GM12878 (cell line): ENCODE results near the gene CFAP53. TPM values are rescaled to one million over a fixed set of nuclear protein-coding genes. Genes with fewer than 3 reads are reported as not detected.

Source experiments
- ATAC-seq: fragments of 200-7000 bp; cut with Tn5 transposase; 3 replicates; pipeline ENCODE4 v1.9.1; 2020; ENCODE audit warnings: mild to moderate bottlenecking, moderate library complexity
- BruUV-seq: library from RNA; stranded (reverse); fragments of 400-500 nt; replicated peaks from 2 replicates; lab custom pipeline; 2021; lab: Mats Ljungman, UMichigan
- CTCF ChIA-PET: fragments of 300-600 bp; sonication (Branson Sonifier 250); formaldehyde crosslinking; extraction: SDS; loops from one replicate; lab custom pipeline; 2021; ENCODE audit warnings: inconsistent platforms; lab: Yijun Ruan, JAX
- POLR2A ChIA-PET: fragments of 350-600 bp; formaldehyde crosslinking; extraction: SDS; loops from one replicate; lab custom pipeline; 2021; ENCODE audit warnings: inconsistent platforms; lab: Charles Lee
- RAD21 ChIA-PET: fragments of 300-600 bp; sonication (Branson Sonifier 250); formaldehyde crosslinking; loops from one replicate; lab custom pipeline; 2023; ENCODE audit warnings: antibody characterized with exemption; ENCODE audit not compliant: unreplicated experiment; lab: Charles Lee
- SMC1A ChIA-PET: fragments of 300-600 bp; sonication (Branson Sonifier 250); formaldehyde crosslinking; loops from one replicate; lab custom pipeline; 2023; ENCODE audit not compliant: unreplicated experiment, uncharacterized antibody; lab: Charles Lee
- DNase-seq: peaks from one replicate; pipeline ENCODE4 v3.0.0-alpha.2; 2011; ENCODE audit warnings: low read depth, low spot score
- FAIRE-seq: peaks from 3 replicates; lab custom pipeline; 2011; peaks lifted over from hg19 to GRCh38; lab: Jason Lieb, UNC
- H2AFZ ChIP-seq: 2 replicates; pipeline ENCODE4 v1.6.0; 2011; ENCODE audit warnings: low read depth, low read length, control low read depth; ENCODE audit not compliant: control insufficient read depth
- H3K27ac ChIP-seq: 2 replicates; pipeline ENCODE4 v1.5.1; 2011; ENCODE audit warnings: control low read depth; ENCODE audit not compliant: control insufficient read depth, insufficient read depth
- H3K27me3 ChIP-seq, 2 experiments: replicated peaks in 1 of 2; 2 replicates each; pipeline versions ENCODE4 v1.6.0 to v1.6.1; 2011; ENCODE audit warnings: low read length in 1 of 2; ENCODE audit not compliant: control insufficient read depth in 2 of 2, insufficient read depth in 2 of 2
- H3K36me3 ChIP-seq, 2 experiments: 2 replicates each; pipeline ENCODE4 v1.5.1; 2011; ENCODE audit warnings: low read length in 1 of 2; ENCODE audit not compliant: control insufficient read depth in 2 of 2, insufficient read depth in 2 of 2
- H3K4me1 ChIP-seq: 2 replicates; pipeline ENCODE4 v1.6.1; 2011; ENCODE audit warnings: mild to moderate bottlenecking, low read length, moderate library complexity, mixed read lengths; ENCODE audit not compliant: control insufficient read depth, insufficient read depth
- H3K4me2 ChIP-seq: 2 replicates; pipeline ENCODE4 v1.6.0; 2011; ENCODE audit warnings: control low read depth; ENCODE audit not compliant: control insufficient read depth, insufficient read depth
- H3K4me3 ChIP-seq: fragments of 200-600 bp; sonication (generic); 2 replicates; pipeline ENCODE4 v1.5.1; 2016
- H3K79me2 ChIP-seq: 2 replicates; pipeline ENCODE4 v1.6.0; 2011; ENCODE audit warnings: low read length; ENCODE audit not compliant: control insufficient read depth, insufficient read depth
- H3K9ac ChIP-seq: 2 replicates; pipeline ENCODE4 v1.8.0; 2011; ENCODE audit warnings: low read length, control low read depth, mixed read lengths; ENCODE audit not compliant: control insufficient read depth, insufficient read depth
- H3K9me3 ChIP-seq: replicated peaks from 3 replicates; pipeline ENCODE4 v1.5.1; 2011; ENCODE audit warnings: mild to moderate bottlenecking, low read length; ENCODE audit not compliant: control insufficient read depth, insufficient read depth
- H4K20me1 ChIP-seq: 2 replicates; pipeline ENCODE4 v1.6.0; 2011; ENCODE audit not compliant: control insufficient read depth, insufficient read depth
- ATF7 ChIP-seq: fragments of 450-650 bp; IDR thresholded peaks from 2 replicates; pipeline ENCODE4 v1.6.1; 2016; ENCODE audit warnings: low read depth, mild to moderate bottlenecking
- NRF1 ChIP-seq: conservative IDR thresholded peaks from 2 replicates; pipeline ENCODE4 v1.6.1; 2011; ENCODE audit warnings: mild to moderate bottlenecking, low read depth, low read length, improper control_type of control experiment
- RUNX3 ChIP-seq: IDR thresholded peaks from 2 replicates; pipeline ENCODE4 v1.6.1; 2012; ENCODE audit warnings: low read length, inconsistent platforms
- SMAD5 ChIP-seq: IDR thresholded peaks from 2 replicates; pipeline ENCODE4 v1.6.1; 2016; ENCODE audit warnings: antibody characterized with exemption, low read depth
- SUPT20H ChIP-seq: IDR thresholded peaks from 2 replicates; pipeline ENCODE4 v1.6.1; 2011; ENCODE audit warnings: low read depth, mild to moderate bottlenecking, low read length, moderate library complexity, borderline replicate concordance; ENCODE audit not compliant: control insufficient read depth
- YY1 ChIP-seq: IDR thresholded peaks from 2 replicates; pipeline ENCODE4 v1.6.1; 2011; ENCODE audit warnings: low read depth, mild to moderate bottlenecking, low read length
- ZNF207 ChIP-seq: fragments of 450-650 bp; IDR thresholded peaks from 2 replicates; pipeline ENCODE4 v1.6.1; 2014; ENCODE audit warnings: antibody characterized with exemption, mild to moderate bottlenecking, borderline replicate concordance
- WGBS: methylation state at CpG from one replicate; pipeline ENCODE4 v1.1.6; 2016; ENCODE audit warnings: low lambda C conversion rate; ENCODE audit not compliant: insufficient replicate concordance, insufficient coverage; ENCODE audit errors: missing lambda C conversion rate; 5-methylcytosine and 5-hydroxymethylcytosine counted together
- in situ Hi-C: fragments of 300-500 bp; cut with MboI; formaldehyde crosslinking; loops from 9 replicates; pipeline ENCODE4 v1.14.3; 2018; ENCODE audit warnings: mixed read lengths
- intact Hi-C: fragments of 100-400 bp; cut with micrococcal nuclease; formaldehyde crosslinking; loops from one replicate; pipeline ENCODE4 v1.14.2; 2022; ENCODE audit not compliant: unreplicated experiment
- polyA plus RNA-seq, 11 experiments: library from polyadenylated mRNA; depleted of rRNA in 4 of 11; unstranded in 6 of 11; stranded (reverse) in 5 of 11; fragments of >200 nt; fragmentation: Nextera tagmentation in 4 of 11; fragmentation: Illumina TruSeq in 1 of 11; extraction: Ambion mirVana in 4 of 11; extraction: Trizol in 1 of 11; gene quantifications; 1 replicate in 1 of 11; 2 replicates in 10 of 11; pipeline versions ENCODE4 v1.2.1 to v1.2.3, GENCODE V29; 2011 to 2016; ENCODE audit warnings: inconsistent platforms in 2 of 11, missing spikeins in 2 of 11, low read depth in 1 of 11
- total RNA-seq, 4 experiments: library from RNA; depleted of rRNA in 3 of 4; stranded (reverse); fragments of >200 nt in 3 of 4; fragmentation: Illumina TruSeq in 1 of 4; extraction: Trizol in 1 of 4; gene quantifications; 2 replicates each; pipeline versions ENCODE4 v1.2.1 to v1.2.3, GENCODE V29; 2013 to 2021

The CFAP53 gene
- total and polyA plus RNA-seq, 10 of the 15 experiments (the other 5 are each of a cell fraction or from before 2014, with no cell fraction given): 0.05 to 0.31 (median 0.12) TPM; not detected in 1

- no peak for TF ChIP-seq YY1
Observed at GRCh38 chr18:50199921-50200320, 66.4 kb downstream of the CFAP53 start (continued).

GRCh38 chr18:50199346-50199855, 66.9 kb downstream of the CFAP53 start:
- Histone ChIP-seq H3K79me2 (no peaks in the 10 kb centered on the region), H3K27me3 (peaks cover 2 to 9% of the 10 kb centered on the region in 2 experiments; a peak in 3 of 4 replicates), H4K20me1 (no peaks in the 10 kb centered on the region), H3K4me1 (no peaks in the 10 kb centered on the region), H3K36me3 (no peaks in the 10 kb centered on the region), H3K4me2 (no peak overlapping the region), H3K4me3 (no peak overlapping the region), H3K9me3 (no peaks in the 10 kb centered on the region; the same call in 2 of the 3 replicates), H3K27ac (no peak overlapping the region), H3K9ac (no peak overlapping the region), H2AFZ (no peak overlapping the region)
- POLR2A ChIA-PET: no interaction called here
- ATAC-seq: no peak
- SMC1A ChIA-PET: interaction anchor here (0.9 kb wide), 1 partner anchor 158 kb away, joined by 5 read pairs; no protein-coding TSS in a partner anchor
- intact Hi-C loops (loop anchor here (10.0 kb wide), 1 partner anchor 685 kb away; no protein-coding TSS in a partner anchor), in situ Hi-C loops (no loop called here)
- WGBS: 32% methylated on average over 5 of the region's 5 CpGs
- RAD21 ChIA-PET: no interaction called here
- TF ChIP-seq SUPT20H: no peak
- no peak for TF ChIP-seq ZNF207
- TF ChIP-seq NRF1: no peak
- TF ChIP-seq RUNX3: no peak
- TF ChIP-seq SMAD5: no peak
- no peak for TF ChIP-seq ATF7
- no peak for DNase-seq
- FAIRE-seq: no peak
- no TSS peak for BruUV-seq
- CTCF ChIA-PET: interaction anchor here (0.6 to 1.2 kb wide), 2 partner anchors 97 to 158 kb away, joined by 3 to 5 read pairs; no protein-coding TSS in a partner anchor
